ENCODE data around the gene STX1A. TPM values are rescaled to one million over a fixed set of nuclear protein-coding genes. Genes with fewer than 3 reads are reported as not detected.

STX1A gene
- total and polyA plus RNA-seq, 2 of the 13 experiments (the other 11 are each of a cell fraction or from before 2014, with no cell fraction given), result 6.1 to 12.2 TPM

GRCh38 chr7:73667344-73668102 lies 51.9 kb downstream of the STX1A start, which contains the start of gene VPS37D (continued):
- TF ChIP-seq ZNF747 (CRISPR knock-in tag; IDR thresholded peaks at IDR 0.05; ENCODE audit: borderline replicate concordance) (no peak), ASH2L (IDR thresholded peaks at IDR 0.05; ENCODE audit: insufficient read length, low read depth, low read length) (peak; percentile 22), ISL2 (CRISPR knock-in tag; IDR thresholded peaks at IDR 0.05) (0 out of 2 replicates have a peak, but pooled peaks have one; percentile 23), ZNF503 (CRISPR knock-in tag; IDR thresholded peaks at IDR 0.05) (no peak), ZFP41 (CRISPR knock-in tag; IDR thresholded peaks at IDR 0.05; ENCODE audit: borderline replicate concordance) (no peak), NR3C1 (CRISPR knock-in tag; IDR thresholded peaks at IDR 0.05) (no peak), MAFG (CRISPR knock-in tag; IDR thresholded peaks at IDR 0.05) (no peak), ZNF607 (CRISPR knock-in tag; IDR thresholded peaks at IDR 0.05; ENCODE audit: borderline replicate concordance) (no peak), PAWR (CRISPR knock-in tag; IDR thresholded peaks at IDR 0.05; ENCODE audit: borderline replicate concordance) (no peak), ZNF251 (CRISPR knock-in tag; IDR thresholded peaks at IDR 0.05) (no peak), ZNF382 (CRISPR knock-in tag; IDR thresholded peaks at IDR 0.05; ENCODE audit: borderline replicate concordance) (no peak), DMAP1 (CRISPR knock-in tag; IDR thresholded peaks at IDR 0.05) (0 out of 2 replicates have a peak, but pooled peaks have one; percentile 38), SNAI1 (CRISPR knock-in tag; IDR thresholded peaks at IDR 0.05; ENCODE audit: borderline replicate concordance) (no peak), AKNA (CRISPR knock-in tag; IDR thresholded peaks at IDR 0.05; ENCODE audit: borderline replicate concordance) (no peak), POLR2AphosphoS2 (IDR thresholded peaks at IDR 0.05; ENCODE audit: low read depth, low read length) (no peak)
- TF ChIP-seq, protein P1, sequence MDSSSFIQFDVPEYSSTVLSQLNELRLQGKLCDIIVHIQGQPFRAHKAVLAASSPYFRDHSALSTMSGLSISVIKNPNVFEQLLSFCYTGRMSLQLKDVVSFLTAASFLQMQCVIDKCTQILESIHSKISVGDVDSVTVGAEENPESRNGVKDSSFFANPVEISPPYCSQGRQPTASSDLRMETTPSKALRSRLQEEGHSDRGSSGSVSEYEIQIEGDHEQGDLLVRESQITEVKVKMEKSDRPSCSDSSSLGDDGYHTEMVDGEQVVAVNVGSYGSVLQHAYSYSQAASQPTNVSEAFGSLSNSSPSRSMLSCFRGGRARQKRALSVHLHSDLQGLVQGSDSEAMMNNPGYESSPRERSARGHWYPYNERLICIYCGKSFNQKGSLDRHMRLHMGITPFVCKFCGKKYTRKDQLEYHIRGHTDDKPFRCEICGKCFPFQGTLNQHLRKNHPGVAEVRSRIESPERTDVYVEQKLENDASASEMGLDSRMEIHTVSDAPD (CRISPR knock-in tag; IDR thresholded peaks at IDR 0.05), result no peak
- TF ChIP-seq, protein P2, sequence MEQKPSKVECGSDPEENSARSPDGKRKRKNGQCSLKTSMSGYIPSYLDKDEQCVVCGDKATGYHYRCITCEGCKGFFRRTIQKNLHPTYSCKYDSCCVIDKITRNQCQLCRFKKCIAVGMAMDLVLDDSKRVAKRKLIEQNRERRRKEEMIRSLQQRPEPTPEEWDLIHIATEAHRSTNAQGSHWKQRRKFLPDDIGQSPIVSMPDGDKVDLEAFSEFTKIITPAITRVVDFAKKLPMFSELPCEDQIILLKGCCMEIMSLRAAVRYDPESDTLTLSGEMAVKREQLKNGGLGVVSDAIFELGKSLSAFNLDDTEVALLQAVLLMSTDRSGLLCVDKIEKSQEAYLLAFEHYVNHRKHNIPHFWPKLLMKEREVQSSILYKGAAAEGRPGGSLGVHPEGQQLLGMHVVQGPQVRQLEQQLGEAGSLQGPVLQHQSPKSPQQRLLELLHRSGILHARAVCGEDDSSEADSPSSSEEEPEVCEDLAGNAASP (CRISPR knock-in tag; IDR thresholded peaks at IDR 0.05; ENCODE audit: borderline replicate concordance), result no peak
- TF ChIP-seq, protein P3, sequence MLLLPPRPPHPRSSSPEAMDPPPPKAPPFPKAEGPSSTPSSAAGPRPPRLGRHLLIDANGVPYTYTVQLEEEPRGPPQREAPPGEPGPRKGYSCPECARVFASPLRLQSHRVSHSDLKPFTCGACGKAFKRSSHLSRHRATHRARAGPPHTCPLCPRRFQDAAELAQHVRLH (CRISPR knock-in tag; IDR thresholded peaks at IDR 0.05; ENCODE audit: borderline replicate concordance, low read depth), result no peak
